ENCODE measurements around the gene ZNF248.
A peak's percentile ranks its signal among the peaks of the same experiment; 100 is the strongest.
"Not testable (repeated sequence)": the region's sequence is repeated elsewhere in the genome, so short reads cannot be mapped to it uniquely, and the experiment has no call there.

ZNF248 gene

GRCh38 chr10:37857287-37858211 lies at the start of gene ZNF248:
ZNF248 (minus strand) TSS chr10:37857610; CDS start chr10:37856310, 1,300 bp downstream.
- peak; percentile 97 for DNase-seq

GRCh38 chr10:37906382-37906781 lies 49.0 kb upstream of the ZNF248 start:
- DNase-seq = no peak

GRCh38 chr10:37896436-37896835 lies 39.0 kb upstream of the ZNF248 start:
- DNase-seq = no peak

- no peak for DNase-seq
Observed at GRCh38 chr10:37895674-37896073, 38.3 kb upstream of the ZNF248 start.

- no peak for DNase-seq
Observed at GRCh38 chr10:37885850-37886249, 28.4 kb upstream of the ZNF248 start.

- no peak for DNase-seq
Observed at GRCh38 chr10:37872955-37873354, 15.5 kb upstream of the ZNF248 start.

- DNase-seq = no peak
Observed at GRCh38 chr10:37872283-37872682, 14.9 kb upstream of the ZNF248 start.

GRCh38 chr10:37871568-37872251 lies 14.3 kb upstream of the ZNF248 start:
- DNase-seq = no peak

- DNase-seq = no peak
Observed at GRCh38 chr10:37871143-37871542, 13.7 kb upstream of the ZNF248 start.

GRCh38 chr10:37868796-37869195 lies 11.4 kb upstream of the ZNF248 start:
- no peak for DNase-seq

- DNase-seq = no peak
Observed at GRCh38 chr10:37865957-37866803, 8.8 kb upstream of the ZNF248 start.

GRCh38 chr10:37865264-37865663 lies 7.9 kb upstream of the ZNF248 start:
- no peak for DNase-seq

GRCh38 chr10:37860494-37861190 lies 3.2 kb upstream of the ZNF248 start:
- DNase-seq = no peak

GRCh38 chr10:37859270-37859669 lies 1.9 kb upstream of the ZNF248 start:
- not testable (repeated sequence) for DNase-seq

- no peak for DNase-seq
Observed at GRCh38 chr10:37856881-37857286, 526 bp downstream of the ZNF248 start.

GRCh38 chr10:37855636-37856035 lies 1.8 kb downstream of the ZNF248 start:
- no peak for DNase-seq

- DNase-seq = no peak
Observed at GRCh38 chr10:37854626-37855025, 2.8 kb downstream of the ZNF248 start.

GRCh38 chr10:37844644-37845043 lies 12.8 kb downstream of the ZNF248 start:
- no peak for DNase-seq

- DNase-seq = no peak
Observed at GRCh38 chr10:37839243-37839642, 18.2 kb downstream of the ZNF248 start.

- DNase-seq = no peak
Observed at GRCh38 chr10:37831495-37832333, 25.7 kb downstream of the ZNF248 start.

GRCh38 chr10:37826806-37827205 lies 30.6 kb downstream of the ZNF248 start:
- DNase-seq = no peak
